Measurements from ENCODE around the gene ACBD6. TPM values are rescaled to one million over a fixed set of nuclear protein-coding genes. Genes with fewer than 3 reads are reported as not detected.

ACBD6 gene
- total RNA-seq, 1 experiment from 2014 or later: 48.5 TPM

DNA sequence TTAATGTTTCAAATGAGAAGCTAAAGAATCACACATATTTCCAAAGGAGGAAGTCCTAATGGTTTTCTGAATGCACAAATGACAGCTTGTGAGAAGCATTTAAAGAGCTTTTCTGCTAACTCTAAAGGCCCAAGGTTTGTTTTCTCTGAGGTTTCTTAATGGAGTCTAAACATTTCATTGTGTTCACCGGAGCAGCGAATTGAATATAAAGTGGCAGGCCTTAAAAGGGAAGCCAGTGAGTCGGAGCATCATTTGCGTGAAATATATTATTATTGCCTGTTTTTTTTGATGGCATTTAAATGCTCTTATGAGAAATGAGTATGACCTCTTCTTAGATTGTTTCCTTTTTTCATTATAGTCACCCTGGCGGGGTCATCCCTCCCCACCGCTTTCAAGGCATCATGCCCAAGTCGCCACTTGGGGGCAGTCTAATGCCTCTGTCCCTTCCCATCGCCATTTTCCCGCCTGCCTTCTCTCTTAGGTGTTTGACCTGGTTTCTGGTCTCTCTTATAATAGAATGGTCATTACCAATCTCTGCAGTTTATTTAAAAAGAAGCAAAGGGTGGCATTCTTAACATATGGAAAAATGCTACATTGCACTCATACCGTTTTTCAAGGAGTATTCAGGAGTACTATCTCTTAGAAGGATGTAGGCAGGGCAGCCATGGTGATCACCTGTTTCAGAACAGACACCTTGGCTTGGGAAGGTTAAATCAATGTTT, 31.1 kb upstream of the ACBD6 start:
- no peaks in the 10 kb centered on the region; the same call in 1 of the 2 replicates for H3K4me1 ChIP-seq (ENCODE audit: control insufficient read depth, insufficient read depth, low read length)
- ChIA-PET POLR2A (no interaction called here), CTCF (no interaction called here)
- intact Hi-C loops (cut with micrococcal nuclease; ENCODE audit: unreplicated experiment) (loop anchor here (5.0 kb wide), 2 partner anchors 99 to 329 kb away; partner anchors contain the start of gene XPR1), in situ Hi-C loops (cut with HindIII; ENCODE audit: low pct_unique_long_range_greater_than_20kb, low sequenced_read_pairs) (no loop called here)
- DNase-seq (ENCODE audit: low read depth, low spot score) (no peak), ATAC-seq (peak; percentile 90)
- no TSS peak for BruUV-seq (replicated peaks)
- TF ChIP-seq TCF7L2 (IDR thresholded peaks at IDR 0.05; ENCODE audit: low read depth, low read length): no peak
- TF ChIP-seq, protein P1, sequence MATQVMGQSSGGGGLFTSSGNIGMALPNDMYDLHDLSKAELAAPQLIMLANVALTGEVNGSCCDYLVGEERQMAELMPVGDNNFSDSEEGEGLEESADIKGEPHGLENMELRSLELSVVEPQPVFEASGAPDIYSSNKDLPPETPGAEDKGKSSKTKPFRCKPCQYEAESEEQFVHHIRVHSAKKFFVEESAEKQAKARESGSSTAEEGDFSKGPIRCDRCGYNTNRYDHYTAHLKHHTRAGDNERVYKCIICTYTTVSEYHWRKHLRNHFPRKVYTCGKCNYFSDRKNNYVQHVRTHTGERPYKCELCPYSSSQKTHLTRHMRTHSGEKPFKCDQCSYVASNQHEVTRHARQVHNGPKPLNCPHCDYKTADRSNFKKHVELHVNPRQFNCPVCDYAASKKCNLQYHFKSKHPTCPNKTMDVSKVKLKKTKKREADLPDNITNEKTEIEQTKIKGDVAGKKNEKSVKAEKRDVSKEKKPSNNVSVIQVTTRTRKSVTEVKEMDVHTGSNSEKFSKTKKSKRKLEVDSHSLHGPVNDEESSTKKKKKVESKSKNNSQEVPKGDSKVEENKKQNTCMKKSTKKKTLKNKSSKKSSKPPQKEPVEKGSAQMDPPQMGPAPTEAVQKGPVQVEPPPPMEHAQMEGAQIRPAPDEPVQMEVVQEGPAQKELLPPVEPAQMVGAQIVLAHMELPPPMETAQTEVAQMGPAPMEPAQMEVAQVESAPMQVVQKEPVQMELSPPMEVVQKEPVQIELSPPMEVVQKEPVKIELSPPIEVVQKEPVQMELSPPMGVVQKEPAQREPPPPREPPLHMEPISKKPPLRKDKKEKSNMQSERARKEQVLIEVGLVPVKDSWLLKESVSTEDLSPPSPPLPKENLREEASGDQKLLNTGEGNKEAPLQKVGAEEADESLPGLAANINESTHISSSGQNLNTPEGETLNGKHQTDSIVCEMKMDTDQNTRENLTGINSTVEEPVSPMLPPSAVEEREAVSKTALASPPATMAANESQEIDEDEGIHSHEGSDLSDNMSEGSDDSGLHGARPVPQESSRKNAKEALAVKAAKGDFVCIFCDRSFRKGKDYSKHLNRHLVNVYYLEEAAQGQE (IDR thresholded peaks at IDR 0.05; ENCODE audit: insufficient read depth in 1 of 2, low read depth in 2 of 2, low read length in 1 of 2): no peak
- TF ChIP-seq SIN3A (IDR thresholded peaks at IDR 0.05; ENCODE audit: borderline replicate concordance, insufficient read depth, low read depth, low read length): no peak
- no peak for TF ChIP-seq POLR2AphosphoS5 (IDR thresholded peaks at IDR 0.05; ENCODE audit: low read depth, low read length)
- TF ChIP-seq, protein P2, sequence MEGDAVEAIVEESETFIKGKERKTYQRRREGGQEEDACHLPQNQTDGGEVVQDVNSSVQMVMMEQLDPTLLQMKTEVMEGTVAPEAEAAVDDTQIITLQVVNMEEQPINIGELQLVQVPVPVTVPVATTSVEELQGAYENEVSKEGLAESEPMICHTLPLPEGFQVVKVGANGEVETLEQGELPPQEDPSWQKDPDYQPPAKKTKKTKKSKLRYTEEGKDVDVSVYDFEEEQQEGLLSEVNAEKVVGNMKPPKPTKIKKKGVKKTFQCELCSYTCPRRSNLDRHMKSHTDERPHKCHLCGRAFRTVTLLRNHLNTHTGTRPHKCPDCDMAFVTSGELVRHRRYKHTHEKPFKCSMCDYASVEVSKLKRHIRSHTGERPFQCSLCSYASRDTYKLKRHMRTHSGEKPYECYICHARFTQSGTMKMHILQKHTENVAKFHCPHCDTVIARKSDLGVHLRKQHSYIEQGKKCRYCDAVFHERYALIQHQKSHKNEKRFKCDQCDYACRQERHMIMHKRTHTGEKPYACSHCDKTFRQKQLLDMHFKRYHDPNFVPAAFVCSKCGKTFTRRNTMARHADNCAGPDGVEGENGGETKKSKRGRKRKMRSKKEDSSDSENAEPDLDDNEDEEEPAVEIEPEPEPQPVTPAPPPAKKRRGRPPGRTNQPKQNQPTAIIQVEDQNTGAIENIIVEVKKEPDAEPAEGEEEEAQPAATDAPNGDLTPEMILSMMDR (IDR thresholded peaks at IDR 0.05): peak; percentile 93
- H3K27me3 ChIP-seq (ENCODE audit: control insufficient read depth, insufficient read depth, low read length): peaks cover 2% of the 10 kb centered on the region; the same call in 1 of the 2 replicates
- no peak overlapping the region for H3K27ac ChIP-seq (ENCODE audit: low read length)
- H3K4me3 ChIP-seq (ENCODE audit: low read depth in 2 of 2, low read length in 2 of 2): no peak overlapping the region
- H3K36me3 ChIP-seq (ENCODE audit: control insufficient read depth, insufficient read depth, low read length): no peaks in the 10 kb centered on the region
- H3K9me3 ChIP-seq (ENCODE audit: control insufficient read depth, insufficient read depth, low read depth, low read length): no peaks in the 10 kb centered on the region

DNA sequence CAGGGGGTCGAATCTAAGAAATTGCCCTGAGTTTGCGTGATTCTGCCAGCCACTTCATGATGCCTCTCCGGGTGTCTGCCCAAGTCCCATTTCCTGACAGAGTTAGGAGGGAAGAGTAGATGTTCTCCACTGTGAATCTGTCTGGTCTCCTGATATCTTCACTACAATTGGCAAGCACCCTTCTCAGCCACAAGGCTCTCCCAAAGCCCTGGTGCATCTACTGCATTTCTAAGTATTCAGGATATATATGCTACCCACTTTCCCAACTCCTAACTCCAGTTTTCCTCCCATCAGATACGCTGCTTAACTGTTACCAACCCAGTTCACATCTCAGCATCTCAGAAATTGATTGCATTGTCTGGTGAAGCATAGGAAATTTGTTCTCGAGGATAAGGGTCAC, 30.5 kb upstream of the ACBD6 start:
- intact Hi-C loops (cut with micrococcal nuclease; ENCODE audit: unreplicated experiment) (loop anchor here (5.0 kb wide), 2 partner anchors 99 to 329 kb away; partner anchors contain the start of gene XPR1), in situ Hi-C loops (cut with HindIII; ENCODE audit: low pct_unique_long_range_greater_than_20kb, low sequenced_read_pairs) (no loop called here)
- no peaks in the 10 kb centered on the region; the same call in 1 of the 2 replicates for H3K4me1 ChIP-seq (ENCODE audit: control insufficient read depth, insufficient read depth, low read length)
- TF ChIP-seq TCF7L2 (IDR thresholded peaks at IDR 0.05; ENCODE audit: low read depth, low read length) (no peak), SIN3A (IDR thresholded peaks at IDR 0.05; ENCODE audit: borderline replicate concordance, insufficient read depth, low read depth, low read length) (no peak), POLR2AphosphoS5 (IDR thresholded peaks at IDR 0.05; ENCODE audit: low read depth, low read length) (no peak)
- TF ChIP-seq, protein P2 (IDR thresholded peaks at IDR 0.05): no peak
- TF ChIP-seq, protein P1 (IDR thresholded peaks at IDR 0.05; ENCODE audit: insufficient read depth in 1 of 2, low read depth in 2 of 2, low read length in 1 of 2): no peak
- ChIA-PET POLR2A (no interaction called here), CTCF (interaction anchor here (1.2 kb wide), 1 partner anchor 328 kb away, joined by 3 read pairs; no protein-coding TSS in a partner anchor)
- ATAC-seq: no peak
- no peaks in the 10 kb centered on the region for H3K36me3 ChIP-seq (ENCODE audit: control insufficient read depth, insufficient read depth, low read length)
- DNase-seq (ENCODE audit: low read depth, low spot score): no peak
- no peak overlapping the region for H3K4me3 ChIP-seq (ENCODE audit: low read depth in 2 of 2, low read length in 2 of 2)
- BruUV-seq (replicated peaks): no TSS peak
- no peaks in the 10 kb centered on the region for H3K27me3 ChIP-seq (ENCODE audit: control insufficient read depth, insufficient read depth, low read length)
- no peaks in the 10 kb centered on the region for H3K9me3 ChIP-seq (ENCODE audit: control insufficient read depth, insufficient read depth, low read depth, low read length)
- no peak overlapping the region for H3K27ac ChIP-seq (ENCODE audit: low read length)

Data from Panc1 (cell line).